HG03342 (cell line): ENCODE data around the gene CPHXL2.

Experiments used
- ATAC-seq: cut with Tn5 transposase; IDR thresholded peaks from one replicate; pipeline ENCODE4 v1.9.1; 2021; ENCODE audit warnings: mild to moderate bottlenecking, moderate library complexity; ENCODE audit not compliant: unreplicated experiment

Gene CPHXL2

GRCh38 chr16:75644240-75645012 lies 32.4 kb downstream of the CPHXL2 start:
- ATAC-seq, result no peak

- ATAC-seq, result no peak
These were observed 36.2 kb downstream of the CPHXL2 start for GRCh38 chr16:75640598-75640997.

GRCh38 chr16:75635036-75635435 lies 41.8 kb downstream of the CPHXL2 start:
- ATAC-seq, result no peak

- no peak for ATAC-seq
These were observed 44.0 kb downstream of the CPHXL2 start for GRCh38 chr16:75632857-75633256.

- no peak for ATAC-seq
These were observed 46.8 kb downstream of the CPHXL2 start for GRCh38 chr16:75630052-75630451.

GRCh38 chr16:75629132-75629531 lies 47.7 kb downstream of the CPHXL2 start:
- ATAC-seq, result no peak

GRCh38 chr16:75628351-75628750 lies 48.5 kb downstream of the CPHXL2 start:
- ATAC-seq, result no peak

- ATAC-seq, result no peak
These were observed 49.0 kb downstream of the CPHXL2 start for GRCh38 chr16:75627851-75628250.

GRCh38 chr16:75626806-75627205 lies 50.0 kb downstream of the CPHXL2 start:
- ATAC-seq, result no peak

GRCh38 chr16:75624921-75625334 lies 51.9 kb downstream of the CPHXL2 start:
- no peak for ATAC-seq

- peak; percentile 97 for ATAC-seq
These were observed 53.8 kb downstream of the CPHXL2 start, which contains the start of gene ADAT1 for GRCh38 chr16:75622761-75623605. ADAT1 (minus strand) TSS chr16:75623281; CDS start chr16:75620799, 2,482 bp downstream.

GRCh38 chr16:75621170-75621477 lies 55.7 kb downstream of the CPHXL2 start:
- ATAC-seq, result no peak

GRCh38 chr16:75620326-75621169 lies 56.3 kb downstream of the CPHXL2 start:
- no peak for ATAC-seq

- no peak for ATAC-seq
These were observed 58.0 kb downstream of the CPHXL2 start for GRCh38 chr16:75618780-75619179.

- ATAC-seq, result no peak
These were observed 59.7 kb downstream of the CPHXL2 start for GRCh38 chr16:75617121-75617520.

GRCh38 chr16:75616521-75617010 lies 60.2 kb downstream of the CPHXL2 start:
- ATAC-seq, result no peak

GRCh38 chr16:75615619-75616018 lies 61.2 kb downstream of the CPHXL2 start:
- ATAC-seq, result no peak

GRCh38 chr16:75614066-75614897 lies 62.5 kb downstream of the CPHXL2 start:
- ATAC-seq, result no peak
